ENCODE measurements around the gene MYH14. TPM values are rescaled to one million over a fixed set of nuclear protein-coding genes. Genes with fewer than 3 reads are reported as not detected.
"Not testable (repeated sequence)": the region's sequence is repeated elsewhere in the genome, so short reads cannot be mapped to it uniquely, and the experiment has no call there.

Gene MYH14
- total RNA-seq, 1 donor from 2014 or later = not detected

DNA sequence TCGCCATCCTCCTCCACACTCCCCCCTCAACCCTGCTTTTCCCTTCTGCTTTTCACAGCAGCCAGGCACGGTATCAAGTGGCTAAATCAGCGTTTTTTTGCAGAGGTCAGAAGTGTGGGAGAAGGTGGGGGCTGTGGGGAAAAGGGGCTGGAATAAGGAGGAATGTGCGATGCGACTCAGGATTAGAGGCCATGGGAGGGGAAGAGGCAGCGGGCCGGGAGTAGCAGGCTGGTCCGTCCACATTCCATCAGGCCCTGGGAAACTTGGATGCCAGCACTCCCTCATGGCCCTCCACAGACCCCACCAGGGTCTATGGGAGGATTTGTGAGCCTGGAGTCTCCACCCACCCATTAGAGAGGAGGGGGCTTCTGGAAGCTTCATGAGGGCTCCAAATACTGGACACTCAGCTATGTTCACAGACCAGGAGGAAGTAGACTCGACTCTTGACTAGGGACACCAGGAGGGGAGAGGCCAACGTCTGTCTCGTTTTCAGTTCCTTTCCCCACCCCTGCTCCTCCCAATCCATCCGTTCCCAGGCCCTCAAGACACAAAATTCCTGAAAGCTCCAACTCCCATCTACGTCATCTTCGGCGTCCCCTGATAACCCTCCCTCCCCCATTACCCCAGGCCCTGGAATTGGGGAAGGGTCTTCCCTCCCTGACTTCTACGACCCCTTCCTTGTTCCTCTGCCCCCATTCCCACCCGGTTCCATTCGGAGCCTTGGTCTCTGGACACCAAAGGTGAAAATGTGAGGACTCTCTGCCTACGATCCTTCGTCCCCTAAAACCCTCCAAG, 129.0 kb downstream of the MYH14 start:
- Mint-ChIP-seq H3K36me3 (ENCODE audit: low read depth, unreplicated experiment) (peaks cover 30% of the 10 kb centered on the region), H3K27me3 (ENCODE audit: unreplicated experiment) (peaks cover 26% of the 10 kb centered on the region), H3K27ac (ENCODE audit: unreplicated experiment) (no peak overlapping the region), H3K4me3 (ENCODE audit: unreplicated experiment) (no peak overlapping the region), H3K9me3 (ENCODE audit: unreplicated experiment) (peaks cover 35% of the 10 kb centered on the region), H3K4me1 (ENCODE audit: unreplicated experiment) (no peaks in the 10 kb centered on the region)
- no peak for TF ChIP-seq CTCF (IDR thresholded peaks at IDR 0.05; ENCODE audit: unreplicated experiment)
- no peak for DNase-seq (ENCODE audit: low spot score)

- H3K36me3 Mint-ChIP-seq (ENCODE audit: low read depth, unreplicated experiment) = peaks cover 27% of the 10 kb centered on the region
- H3K9me3 Mint-ChIP-seq (ENCODE audit: unreplicated experiment) = peaks cover 31% of the 10 kb centered on the region
- no peak overlapping the region for H3K27ac Mint-ChIP-seq (ENCODE audit: unreplicated experiment)
- no peak for DNase-seq (ENCODE audit: low spot score)
- no peak overlapping the region for H3K4me3 Mint-ChIP-seq (ENCODE audit: unreplicated experiment)
- peaks cover 22% of the 10 kb centered on the region for H3K27me3 Mint-ChIP-seq (ENCODE audit: unreplicated experiment)
- no peaks in the 10 kb centered on the region for H3K4me1 Mint-ChIP-seq (ENCODE audit: unreplicated experiment)
- TF ChIP-seq CTCF (IDR thresholded peaks at IDR 0.05; ENCODE audit: unreplicated experiment) = no peak
These were observed 129.9 kb downstream of the MYH14 start for GRCh38 chr19:50333235-50333736.

DNA sequence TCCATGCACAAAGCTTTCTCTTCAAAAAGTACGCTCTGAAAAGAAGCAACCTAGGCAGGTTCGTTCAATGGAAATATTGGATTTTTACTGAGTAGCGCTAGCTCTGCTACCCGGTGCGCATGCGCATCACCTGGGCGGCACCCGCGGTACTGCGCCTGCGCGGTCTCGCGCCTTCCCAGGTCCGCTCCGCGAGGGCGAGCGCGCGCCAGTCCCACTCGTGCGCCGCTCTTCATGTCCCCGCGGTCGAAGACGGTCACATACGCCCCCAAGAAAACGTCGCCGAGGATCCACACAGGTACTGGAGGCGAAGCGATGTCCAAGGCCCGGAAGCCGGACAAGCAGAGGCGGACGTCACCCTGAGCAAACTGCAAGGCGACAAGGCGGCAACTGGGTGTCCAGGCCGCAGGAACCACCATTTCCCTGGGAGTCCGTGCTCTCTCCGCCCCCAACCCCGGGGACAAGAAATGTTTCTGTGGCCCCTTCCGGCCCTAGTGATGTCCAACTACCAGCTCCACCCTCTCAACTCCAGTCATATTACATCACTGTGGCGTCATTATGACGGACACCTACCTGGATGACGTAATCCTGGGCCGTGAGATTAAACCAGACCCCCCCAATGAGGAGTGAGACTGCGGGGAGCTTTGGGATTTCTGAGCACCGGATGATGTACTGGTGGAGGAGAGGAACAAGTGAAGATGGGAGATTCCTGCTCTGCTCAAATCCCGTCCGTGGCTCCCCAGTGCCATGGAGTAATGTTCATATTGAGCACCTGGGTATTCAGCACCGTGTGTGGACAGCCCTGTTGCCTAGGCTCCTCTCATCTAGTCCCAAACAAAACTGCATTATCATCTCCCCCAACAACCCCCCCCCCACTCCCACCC, 130.6 kb downstream of the MYH14 start:
- Mint-ChIP-seq H3K4me3 (ENCODE audit: unreplicated experiment) (no peak overlapping the region), H3K27me3 (ENCODE audit: unreplicated experiment) (peaks cover 22% of the 10 kb centered on the region)
- DNase-seq (ENCODE audit: low spot score) = no peak

DNA sequence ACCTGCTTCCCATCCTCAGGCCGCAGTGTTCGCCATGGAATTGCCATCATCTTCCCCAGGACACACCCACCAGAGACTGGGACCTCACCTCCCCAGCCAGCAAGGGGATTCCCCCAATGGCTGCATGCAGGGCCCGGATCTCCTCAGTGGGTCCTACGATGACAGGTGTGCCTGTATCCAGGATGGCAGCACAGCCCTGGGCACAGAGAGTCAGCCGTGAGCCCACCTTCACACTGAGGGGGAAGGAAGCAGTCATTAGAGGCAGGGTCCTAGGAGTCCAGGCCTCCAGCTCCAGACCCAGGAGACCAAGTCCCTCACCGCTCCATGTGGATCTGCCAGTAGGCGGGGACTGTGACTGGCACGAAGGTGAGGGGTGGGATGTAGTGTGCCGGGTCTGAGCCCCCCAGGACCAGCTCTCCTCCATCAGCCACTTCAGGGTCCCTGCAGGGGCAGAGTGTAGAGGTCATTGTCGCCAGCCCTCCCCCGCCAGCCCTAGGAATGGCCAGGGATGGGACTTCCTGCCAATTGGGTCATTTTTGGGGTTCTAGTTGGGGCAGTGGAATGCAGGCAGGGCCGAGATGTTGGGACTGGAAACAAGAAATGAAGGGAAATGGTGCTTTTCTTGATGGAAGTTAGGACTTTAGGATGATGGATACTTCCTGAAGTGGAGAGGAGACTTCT, 131.5 kb downstream of the MYH14 start:
- Mint-ChIP-seq H3K27me3 (ENCODE audit: unreplicated experiment) (peaks cover 13% of the 10 kb centered on the region), H3K4me3 (ENCODE audit: unreplicated experiment) (no peak overlapping the region), H3K9me3 (ENCODE audit: unreplicated experiment) (peaks cover 29% of the 10 kb centered on the region), H3K36me3 (ENCODE audit: low read depth, unreplicated experiment) (peaks cover 20% of the 10 kb centered on the region), H3K27ac (ENCODE audit: unreplicated experiment) (no peak overlapping the region), H3K4me1 (ENCODE audit: unreplicated experiment) (no peaks in the 10 kb centered on the region)
- DNase-seq (ENCODE audit: low spot score) = no peak
- TF ChIP-seq CTCF (IDR thresholded peaks at IDR 0.05; ENCODE audit: unreplicated experiment) = no peak

More for the DNA sequence above, 130.6 kb downstream of the MYH14 start:
- TF ChIP-seq CTCF (IDR thresholded peaks at IDR 0.05; ENCODE audit: unreplicated experiment) = no peak
- H3K36me3 Mint-ChIP-seq (ENCODE audit: low read depth, unreplicated experiment) = peaks cover 27% of the 10 kb centered on the region
- H3K9me3 Mint-ChIP-seq (ENCODE audit: unreplicated experiment) = peaks cover 31% of the 10 kb centered on the region
- no peaks in the 10 kb centered on the region for H3K4me1 Mint-ChIP-seq (ENCODE audit: unreplicated experiment)
- no peak overlapping the region for H3K27ac Mint-ChIP-seq (ENCODE audit: unreplicated experiment)

GRCh38 chr19:50337031-50337430, 133.6 kb downstream of the MYH14 start:
- not testable (repeated sequence) for H3K4me1 Mint-ChIP-seq (ENCODE audit: unreplicated experiment); DNase-seq (ENCODE audit: low spot score); H3K4me3 Mint-ChIP-seq (ENCODE audit: unreplicated experiment); H3K27ac Mint-ChIP-seq (ENCODE audit: unreplicated experiment); H3K27me3 Mint-ChIP-seq (ENCODE audit: unreplicated experiment)
- Mint-ChIP-seq H3K36me3 (ENCODE audit: low read depth, unreplicated experiment) (peaks cover 14% of the 10 kb centered on the region), H3K9me3 (ENCODE audit: unreplicated experiment) (peaks cover 21% of the 10 kb centered on the region)

All from endothelial cell (in vitro differentiated cells).